Natural killer cell (primary cell): ENCODE data around the gene NLRC4. TPM values are rescaled to one million over a fixed set of nuclear protein-coding genes. Genes with fewer than 3 reads are reported as not detected.

ENCODE experiments used
- ATAC-seq, 3 donors: fragments of 150-1000 bp in 2 of 3; fragments of 200-7000 bp in 1 of 3; cut with Tn5 transposase; 1 replicate in 1 of 3; 2 replicates in 2 of 3; pipeline ENCODE4 v1.10.0; 2021; ENCODE audit warnings: mild to moderate bottlenecking in 2 of 3, moderate library complexity in 2 of 3
- DNase-seq, 2 donors: peaks; one replicate each; pipeline versions ENCODE4 v3.0.0 to v3.0.0-alpha.2; 2013 to 2021; ENCODE audit warnings: mixed read lengths in 1 of 2
- H3K27ac ChIP-seq: one replicate; pipeline ENCODE4 v1.5.1; 2013; ENCODE audit warnings: mild to moderate bottlenecking, low read length
- H3K27me3 ChIP-seq: one replicate; pipeline ENCODE4 v1.6.1; 2013; ENCODE audit warnings: low read length; ENCODE audit not compliant: control insufficient read depth, insufficient read depth
- H3K36me3 ChIP-seq: one replicate; pipeline ENCODE4 v1.6.1; 2013; ENCODE audit warnings: low read length; ENCODE audit not compliant: control insufficient read depth, insufficient read depth
- H3K4me1 ChIP-seq: one replicate; pipeline ENCODE4 v1.6.1; 2013; ENCODE audit warnings: low read length; ENCODE audit not compliant: control insufficient read depth, insufficient read depth
- H3K4me3 ChIP-seq: one replicate; pipeline ENCODE4 v1.5.1; 2013; ENCODE audit warnings: low read length
- H3K9me3 ChIP-seq: one replicate; pipeline ENCODE4 v1.6.1; 2013; ENCODE audit warnings: low read length; ENCODE audit not compliant: control insufficient read depth, insufficient read depth
- H3K27ac Mint-ChIP-seq, 2 donors: one replicate each; pipeline ENCODE4 v1.8.0; 2022; ENCODE audit warnings: mild to moderate bottlenecking in 2 of 2, mixed read lengths in 2 of 2, moderate library complexity in 1 of 2
- H3K27me3 Mint-ChIP-seq, 2 donors: one replicate each; pipeline ENCODE4 v1.8.0; 2022; ENCODE audit warnings: low read depth in 2 of 2, mixed read lengths in 2 of 2
- H3K36me3 Mint-ChIP-seq: one replicate; pipeline ENCODE4 v1.8.0; 2022; ENCODE audit warnings: mixed read lengths
- H3K4me1 Mint-ChIP-seq, 2 donors: one replicate each; pipeline ENCODE4 v1.8.0; 2022; ENCODE audit warnings: mixed read lengths in 2 of 2
- H3K4me3 Mint-ChIP-seq: one replicate; pipeline ENCODE4 v1.8.0; 2022; ENCODE audit warnings: mild to moderate bottlenecking, moderate library complexity, mixed read lengths
- H3K9me3 Mint-ChIP-seq, 2 donors: one replicate each; pipeline ENCODE4 v1.8.0; 2022; ENCODE audit warnings: mixed read lengths in 2 of 2
- WGBS: methylation state at CpG from one replicate; pipeline ENCODE4 v1.1.7; 2013; ENCODE audit warnings: missing lambda C conversion rate; ENCODE audit not compliant: insufficient coverage; 5-methylcytosine and 5-hydroxymethylcytosine counted together
- intact Hi-C: fragments of 100-400 bp; cut with micrococcal nuclease; formaldehyde crosslinking; loops from one replicate; pipeline ENCODE4 v1.14.2; 2022
- total RNA-seq, 4 donors: library from RNA; stranded (reverse); fragments of 120-200 nt in 1 of 4; gene quantifications; one replicate each; pipeline versions ENCODE4 v1.2.3 to v1.2.4, GENCODE V29; 2013 to 2022
- TF ChIP-seq, protein P1 (sequence below): fragments of 200-600 bp; IDR thresholded peaks from one replicate; pipeline ENCODE4 v1.8.0; 2022; ENCODE audit warnings: antibody characterized with exemption

The NLRC4 gene
- total RNA-seq, 3 donors from 2014 or later (not counting 1 experiment from before 2014, with no cell fraction given), result 0.30 to 0.54 (median 0.36) TPM

- Mint-ChIP-seq H3K27ac (no peak overlapping the region), H3K4me3 (no peak overlapping the region), H3K9me3 (no peaks in the 10 kb centered on the region), H3K36me3 (peaks cover 9% of the 10 kb centered on the region), H3K4me1 (no peaks in the 10 kb centered on the region), H3K27me3 (no peaks in the 10 kb centered on the region)
- H3K27me3 ChIP-seq, result no peaks in the 10 kb centered on the region
- no peaks in the 10 kb centered on the region for H3K9me3 ChIP-seq
- WGBS, result 100% methylated on average over 1 of the region's 2 CpGs
- no peak overlapping the region for H3K27ac ChIP-seq
- intact Hi-C loops, result no loop called here
- ATAC-seq (no peak), DNase-seq (no peak)
- H3K4me1 ChIP-seq, result no peaks in the 10 kb centered on the region
- H3K36me3 ChIP-seq, result peaks cover 2% of the 10 kb centered on the region
- TF ChIP-seq, protein P1, sequence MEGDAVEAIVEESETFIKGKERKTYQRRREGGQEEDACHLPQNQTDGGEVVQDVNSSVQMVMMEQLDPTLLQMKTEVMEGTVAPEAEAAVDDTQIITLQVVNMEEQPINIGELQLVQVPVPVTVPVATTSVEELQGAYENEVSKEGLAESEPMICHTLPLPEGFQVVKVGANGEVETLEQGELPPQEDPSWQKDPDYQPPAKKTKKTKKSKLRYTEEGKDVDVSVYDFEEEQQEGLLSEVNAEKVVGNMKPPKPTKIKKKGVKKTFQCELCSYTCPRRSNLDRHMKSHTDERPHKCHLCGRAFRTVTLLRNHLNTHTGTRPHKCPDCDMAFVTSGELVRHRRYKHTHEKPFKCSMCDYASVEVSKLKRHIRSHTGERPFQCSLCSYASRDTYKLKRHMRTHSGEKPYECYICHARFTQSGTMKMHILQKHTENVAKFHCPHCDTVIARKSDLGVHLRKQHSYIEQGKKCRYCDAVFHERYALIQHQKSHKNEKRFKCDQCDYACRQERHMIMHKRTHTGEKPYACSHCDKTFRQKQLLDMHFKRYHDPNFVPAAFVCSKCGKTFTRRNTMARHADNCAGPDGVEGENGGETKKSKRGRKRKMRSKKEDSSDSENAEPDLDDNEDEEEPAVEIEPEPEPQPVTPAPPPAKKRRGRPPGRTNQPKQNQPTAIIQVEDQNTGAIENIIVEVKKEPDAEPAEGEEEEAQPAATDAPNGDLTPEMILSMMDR, result no peak
- no peak overlapping the region for H3K4me3 ChIP-seq
Observed at GRCh38 chr2:32237488-32237887, 27.2 kb downstream of the NLRC4 start.

- no peak for ATAC-seq
- Mint-ChIP-seq H3K27ac (no peak overlapping the region), H3K27me3 (no peaks in the 10 kb centered on the region), H3K4me1 (no peaks in the 10 kb centered on the region), H3K36me3 (peaks cover 9% of the 10 kb centered on the region), H3K4me3 (no peak overlapping the region), H3K9me3 (no peaks in the 10 kb centered on the region)
- Histone ChIP-seq H3K4me1 (no peaks in the 10 kb centered on the region), H3K4me3 (no peak overlapping the region), H3K27me3 (no peaks in the 10 kb centered on the region), H3K36me3 (peaks cover 2% of the 10 kb centered on the region), H3K27ac (no peak overlapping the region), H3K9me3 (no peaks in the 10 kb centered on the region)
- intact Hi-C loops, result no loop called here
- TF ChIP-seq, protein P1, result no peak
- DNase-seq, result no peak
- 97% methylated on average over 5 of the region's 5 CpGs for WGBS
Observed at GRCh38 chr2:32235315-32235714, 29.4 kb downstream of the NLRC4 start.

DNA sequence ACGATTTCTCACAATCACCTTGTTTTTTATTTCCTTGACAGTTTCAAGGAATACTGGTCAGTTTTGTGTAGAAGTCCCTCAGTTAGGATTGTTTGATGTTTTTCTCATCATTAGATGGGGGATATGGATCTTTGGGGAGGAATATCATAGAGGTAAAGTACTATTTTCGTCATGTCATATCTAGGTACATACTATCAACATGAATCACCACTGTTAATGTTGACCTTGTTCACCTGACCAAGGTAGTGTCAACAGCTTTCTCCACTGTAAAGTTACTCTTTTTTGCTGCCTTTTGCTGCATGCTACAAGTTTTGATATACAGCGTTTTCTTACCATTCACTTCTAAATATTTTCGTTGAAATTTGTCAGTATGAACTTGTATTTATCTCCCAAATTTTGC lies 32.7 kb downstream of the NLRC4 start:
- H3K27me3 ChIP-seq, result no peaks in the 10 kb centered on the region
- WGBS, result 100% methylated on average over 3 of the region's 4 CpGs
- no peak overlapping the region for H3K4me3 ChIP-seq
- ATAC-seq (no peak), DNase-seq (no peak)
- H3K36me3 ChIP-seq, result no peaks in the 10 kb centered on the region
- Mint-ChIP-seq H3K9me3 (no peaks in the 10 kb centered on the region), H3K27me3 (no peaks in the 10 kb centered on the region), H3K4me1 (peaks cover 9% of the 10 kb centered on the region in 2 donors), H3K27ac (no peak overlapping the region), H3K4me3 (no peak overlapping the region), H3K36me3 (no peaks in the 10 kb centered on the region)
- no peaks in the 10 kb centered on the region for H3K9me3 ChIP-seq
- intact Hi-C loops, result no loop called here
- H3K27ac ChIP-seq, result no peak overlapping the region
- TF ChIP-seq, protein P1, result no peak
- no peaks in the 10 kb centered on the region for H3K4me1 ChIP-seq

DNA sequence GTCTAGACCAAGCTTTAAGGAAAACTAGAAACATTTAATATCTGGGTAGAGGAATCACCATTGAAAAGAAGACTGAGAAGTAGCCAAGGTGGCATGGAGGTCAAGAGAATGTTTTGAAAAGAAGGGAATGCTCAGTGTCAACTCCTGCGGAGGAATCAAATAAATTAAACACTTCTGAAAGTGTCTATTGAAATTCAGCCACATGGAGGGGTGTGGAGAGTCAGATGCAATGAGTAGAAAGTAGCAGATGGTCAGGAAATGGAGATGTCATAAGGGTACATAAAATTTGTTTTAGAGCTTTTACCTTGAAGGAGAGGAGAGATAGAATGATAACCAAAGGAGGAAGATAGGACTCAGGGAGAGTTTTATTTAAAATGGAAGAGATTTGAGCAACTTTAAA lies 35.1 kb downstream of the NLRC4 start:
- no peak overlapping the region for H3K4me3 ChIP-seq
- H3K9me3 ChIP-seq, result no peaks in the 10 kb centered on the region
- Mint-ChIP-seq H3K9me3 (no peaks in the 10 kb centered on the region), H3K27me3 (no peaks in the 10 kb centered on the region), H3K27ac (no peak overlapping the region), H3K4me3 (no peak overlapping the region), H3K36me3 (no peaks in the 10 kb centered on the region), H3K4me1 (peaks cover 9% of the 10 kb centered on the region in 2 donors)
- TF ChIP-seq, protein P1, result no peak
- no peak overlapping the region for H3K27ac ChIP-seq
- no peaks in the 10 kb centered on the region for H3K4me1 ChIP-seq
- DNase-seq, result no peak
- WGBS, result 100% methylated on average over 1 of the region's 1 CpG
- H3K36me3 ChIP-seq, result peaks cover 6% of the 10 kb centered on the region
- intact Hi-C loops, result no loop called here
- no peak for ATAC-seq
- no peaks in the 10 kb centered on the region for H3K27me3 ChIP-seq
